ENCODE data around the gene SLC25A13. TPM values are rescaled to one million over a fixed set of nuclear protein-coding genes. Genes with fewer than 3 reads are reported as not detected.

Gene SLC25A13
- total and polyA plus RNA-seq, 2 of the 8 experiments (the other 6 are each of a cell fraction or from before 2014, with no cell fraction given), result 30.8 to 85.4 TPM

- TF ChIP-seq, protein P1, sequence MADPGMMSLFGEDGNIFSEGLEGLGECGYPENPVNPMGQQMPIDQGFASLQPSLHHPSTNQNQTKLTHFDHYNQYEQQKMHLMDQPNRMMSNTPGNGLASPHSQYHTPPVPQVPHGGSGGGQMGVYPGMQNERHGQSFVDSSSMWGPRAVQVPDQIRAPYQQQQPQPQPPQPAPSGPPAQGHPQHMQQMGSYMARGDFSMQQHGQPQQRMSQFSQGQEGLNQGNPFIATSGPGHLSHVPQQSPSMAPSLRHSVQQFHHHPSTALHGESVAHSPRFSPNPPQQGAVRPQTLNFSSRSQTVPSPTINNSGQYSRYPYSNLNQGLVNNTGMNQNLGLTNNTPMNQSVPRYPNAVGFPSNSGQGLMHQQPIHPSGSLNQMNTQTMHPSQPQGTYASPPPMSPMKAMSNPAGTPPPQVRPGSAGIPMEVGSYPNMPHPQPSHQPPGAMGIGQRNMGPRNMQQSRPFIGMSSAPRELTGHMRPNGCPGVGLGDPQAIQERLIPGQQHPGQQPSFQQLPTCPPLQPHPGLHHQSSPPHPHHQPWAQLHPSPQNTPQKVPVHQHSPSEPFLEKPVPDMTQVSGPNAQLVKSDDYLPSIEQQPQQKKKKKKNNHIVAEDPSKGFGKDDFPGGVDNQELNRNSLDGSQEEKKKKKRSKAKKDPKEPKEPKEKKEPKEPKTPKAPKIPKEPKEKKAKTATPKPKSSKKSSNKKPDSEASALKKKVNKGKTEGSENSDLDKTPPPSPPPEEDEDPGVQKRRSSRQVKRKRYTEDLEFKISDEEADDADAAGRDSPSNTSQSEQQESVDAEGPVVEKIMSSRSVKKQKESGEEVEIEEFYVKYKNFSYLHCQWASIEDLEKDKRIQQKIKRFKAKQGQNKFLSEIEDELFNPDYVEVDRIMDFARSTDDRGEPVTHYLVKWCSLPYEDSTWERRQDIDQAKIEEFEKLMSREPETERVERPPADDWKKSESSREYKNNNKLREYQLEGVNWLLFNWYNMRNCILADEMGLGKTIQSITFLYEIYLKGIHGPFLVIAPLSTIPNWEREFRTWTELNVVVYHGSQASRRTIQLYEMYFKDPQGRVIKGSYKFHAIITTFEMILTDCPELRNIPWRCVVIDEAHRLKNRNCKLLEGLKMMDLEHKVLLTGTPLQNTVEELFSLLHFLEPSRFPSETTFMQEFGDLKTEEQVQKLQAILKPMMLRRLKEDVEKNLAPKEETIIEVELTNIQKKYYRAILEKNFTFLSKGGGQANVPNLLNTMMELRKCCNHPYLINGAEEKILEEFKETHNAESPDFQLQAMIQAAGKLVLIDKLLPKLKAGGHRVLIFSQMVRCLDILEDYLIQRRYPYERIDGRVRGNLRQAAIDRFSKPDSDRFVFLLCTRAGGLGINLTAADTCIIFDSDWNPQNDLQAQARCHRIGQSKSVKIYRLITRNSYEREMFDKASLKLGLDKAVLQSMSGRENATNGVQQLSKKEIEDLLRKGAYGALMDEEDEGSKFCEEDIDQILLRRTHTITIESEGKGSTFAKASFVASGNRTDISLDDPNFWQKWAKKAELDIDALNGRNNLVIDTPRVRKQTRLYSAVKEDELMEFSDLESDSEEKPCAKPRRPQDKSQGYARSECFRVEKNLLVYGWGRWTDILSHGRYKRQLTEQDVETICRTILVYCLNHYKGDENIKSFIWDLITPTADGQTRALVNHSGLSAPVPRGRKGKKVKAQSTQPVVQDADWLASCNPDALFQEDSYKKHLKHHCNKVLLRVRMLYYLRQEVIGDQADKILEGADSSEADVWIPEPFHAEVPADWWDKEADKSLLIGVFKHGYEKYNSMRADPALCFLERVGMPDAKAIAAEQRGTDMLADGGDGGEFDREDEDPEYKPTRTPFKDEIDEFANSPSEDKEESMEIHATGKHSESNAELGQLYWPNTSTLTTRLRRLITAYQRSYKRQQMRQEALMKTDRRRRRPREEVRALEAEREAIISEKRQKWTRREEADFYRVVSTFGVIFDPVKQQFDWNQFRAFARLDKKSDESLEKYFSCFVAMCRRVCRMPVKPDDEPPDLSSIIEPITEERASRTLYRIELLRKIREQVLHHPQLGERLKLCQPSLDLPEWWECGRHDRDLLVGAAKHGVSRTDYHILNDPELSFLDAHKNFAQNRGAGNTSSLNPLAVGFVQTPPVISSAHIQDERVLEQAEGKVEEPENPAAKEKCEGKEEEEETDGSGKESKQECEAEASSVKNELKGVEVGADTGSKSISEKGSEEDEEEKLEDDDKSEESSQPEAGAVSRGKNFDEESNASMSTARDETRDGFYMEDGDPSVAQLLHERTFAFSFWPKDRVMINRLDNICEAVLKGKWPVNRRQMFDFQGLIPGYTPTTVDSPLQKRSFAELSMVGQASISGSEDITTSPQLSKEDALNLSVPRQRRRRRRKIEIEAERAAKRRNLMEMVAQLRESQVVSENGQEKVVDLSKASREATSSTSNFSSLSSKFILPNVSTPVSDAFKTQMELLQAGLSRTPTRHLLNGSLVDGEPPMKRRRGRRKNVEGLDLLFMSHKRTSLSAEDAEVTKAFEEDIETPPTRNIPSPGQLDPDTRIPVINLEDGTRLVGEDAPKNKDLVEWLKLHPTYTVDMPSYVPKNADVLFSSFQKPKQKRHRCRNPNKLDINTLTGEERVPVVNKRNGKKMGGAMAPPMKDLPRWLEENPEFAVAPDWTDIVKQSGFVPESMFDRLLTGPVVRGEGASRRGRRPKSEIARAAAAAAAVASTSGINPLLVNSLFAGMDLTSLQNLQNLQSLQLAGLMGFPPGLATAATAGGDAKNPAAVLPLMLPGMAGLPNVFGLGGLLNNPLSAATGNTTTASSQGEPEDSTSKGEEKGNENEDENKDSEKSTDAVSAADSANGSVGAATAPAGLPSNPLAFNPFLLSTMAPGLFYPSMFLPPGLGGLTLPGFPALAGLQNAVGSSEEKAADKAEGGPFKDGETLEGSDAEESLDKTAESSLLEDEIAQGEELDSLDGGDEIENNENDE (IDR thresholded peaks at IDR 0.05; ENCODE audit: insufficient replicate concordance, low read length), result no peak
- TF ChIP-seq CTCF (IDR thresholded peaks at IDR 0.05; ENCODE audit: control extremely low read depth in 1 of 3, insufficient read depth in 1 of 3, low read depth in 1 of 3, low read length in 3 of 3), result no peak
- no peak; a peak in 1 of 4 replicates for TF ChIP-seq RAD21 (IDR thresholded peaks at IDR 0.05 in 1 of 2, conservative IDR thresholded peaks at IDR 0.05 in 1 of 2; ENCODE audit: low read depth in 2 of 2, low read length in 2 of 2)
- TF ChIP-seq, protein P2, sequence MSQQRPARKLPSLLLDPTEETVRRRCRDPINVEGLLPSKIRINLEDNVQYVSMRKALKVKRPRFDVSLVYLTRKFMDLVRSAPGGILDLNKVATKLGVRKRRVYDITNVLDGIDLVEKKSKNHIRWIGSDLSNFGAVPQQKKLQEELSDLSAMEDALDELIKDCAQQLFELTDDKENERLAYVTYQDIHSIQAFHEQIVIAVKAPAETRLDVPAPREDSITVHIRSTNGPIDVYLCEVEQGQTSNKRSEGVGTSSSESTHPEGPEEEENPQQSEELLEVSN (IDR thresholded peaks at IDR 0.05), result no peak
- TF ChIP-seq CBX8 (IDR thresholded peaks at IDR 0.05; ENCODE audit: borderline replicate concordance, low read depth, low read length), result no peak
- no peak for TF ChIP-seq SP2 (IDR thresholded peaks at IDR 0.05; ENCODE audit: low read length)
These were observed 123.8 kb downstream of the SLC25A13 start (continued) for GRCh38 chr7:96198047-96198636.

Data from H1 (cell line).